HG03066 (cell line): Measurements from ENCODE around the gene MTG1.

Experiments used
- ATAC-seq: cut with Tn5 transposase; IDR thresholded peaks from one replicate; pipeline ENCODE4 v1.9.1; 2021; ENCODE audit warnings: low read depth; ENCODE audit not compliant: unreplicated experiment

Gene MTG1

DNA sequence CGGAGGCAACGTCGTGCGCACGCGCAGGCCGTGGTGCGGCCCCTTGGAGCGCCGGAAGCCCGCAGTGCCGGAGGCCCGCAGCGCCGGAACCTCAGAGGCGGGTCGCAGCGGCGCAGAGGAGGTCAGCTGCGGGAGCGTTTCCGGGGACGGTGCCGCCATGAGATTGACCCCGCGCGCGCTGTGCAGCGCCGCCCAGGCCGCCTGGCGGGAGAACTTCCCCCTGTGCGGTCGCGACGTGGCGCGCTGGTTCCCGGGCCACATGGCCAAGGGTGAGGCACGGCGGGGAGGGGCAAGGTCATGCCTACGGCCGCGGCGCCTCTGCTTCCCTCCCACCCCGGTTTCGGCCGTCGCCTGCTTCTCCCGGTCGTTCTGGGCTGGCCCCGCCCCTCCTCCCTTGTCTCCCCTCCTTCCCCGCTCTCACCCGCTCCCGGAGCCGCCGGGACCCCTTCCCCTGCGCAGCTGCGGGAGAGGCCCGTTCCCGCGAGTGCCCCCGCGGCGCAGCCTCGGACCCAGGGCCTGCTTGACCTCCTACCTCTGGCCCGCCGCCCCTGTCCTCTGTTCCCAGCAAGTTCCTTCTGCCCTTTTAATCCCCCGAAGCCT, at the start of gene MTG1:
MTG1 (plus strand) TSS at position 94 of the 600 bp plus-strand sequence; CDS start at position 158, 64 bp downstream.
- ATAC-seq, result peak; percentile 55

DNA sequence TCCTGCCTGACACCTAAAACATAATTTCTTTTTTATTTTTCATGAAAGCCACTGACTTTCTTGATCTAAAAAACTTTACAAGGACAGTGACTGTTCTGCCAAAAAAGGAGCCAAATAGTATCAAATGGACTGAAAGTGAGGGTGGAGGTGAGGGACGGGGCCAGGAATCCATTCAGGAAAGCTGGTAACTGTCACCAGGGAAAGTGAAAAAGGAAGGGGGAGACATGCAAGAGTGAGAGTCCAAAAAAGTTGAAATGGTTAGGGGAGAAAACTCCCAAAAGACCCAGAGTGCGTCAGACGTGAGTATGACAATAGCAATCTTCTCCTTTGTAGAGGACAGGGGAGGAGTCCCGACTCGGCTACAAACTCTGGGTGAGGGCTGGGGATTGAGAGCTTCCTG, 49.7 kb upstream of the MTG1 start:
- no peak for ATAC-seq

DNA sequence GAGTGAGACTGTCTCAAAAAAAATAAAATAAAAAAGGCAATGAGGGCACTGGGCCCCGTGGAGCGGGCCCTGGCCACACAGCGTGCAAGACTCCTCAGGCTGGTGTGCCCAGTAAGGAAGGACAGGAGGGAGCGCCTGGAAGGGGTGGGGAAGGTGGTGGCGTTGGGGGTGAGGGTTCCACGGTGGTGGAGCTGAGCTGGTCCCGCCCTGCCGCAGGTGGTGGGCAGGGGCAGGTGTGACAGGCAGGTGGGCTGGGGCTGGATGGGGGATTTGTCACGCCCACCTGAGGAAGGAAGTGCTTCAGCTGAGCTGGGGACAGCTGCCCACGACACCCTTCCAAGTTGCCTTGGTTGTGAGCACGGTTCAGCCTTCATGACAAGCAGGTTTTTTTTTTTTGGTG, 47.5 kb upstream of the MTG1 start:
- ATAC-seq, result no peak

- no peak for ATAC-seq
Measured at GRCh38 chr10:133347710-133348517, 46.0 kb upstream of the MTG1 start.

GRCh38 chr10:133349160-133349568, 44.8 kb upstream of the MTG1 start:
- ATAC-seq, result no peak

DNA sequence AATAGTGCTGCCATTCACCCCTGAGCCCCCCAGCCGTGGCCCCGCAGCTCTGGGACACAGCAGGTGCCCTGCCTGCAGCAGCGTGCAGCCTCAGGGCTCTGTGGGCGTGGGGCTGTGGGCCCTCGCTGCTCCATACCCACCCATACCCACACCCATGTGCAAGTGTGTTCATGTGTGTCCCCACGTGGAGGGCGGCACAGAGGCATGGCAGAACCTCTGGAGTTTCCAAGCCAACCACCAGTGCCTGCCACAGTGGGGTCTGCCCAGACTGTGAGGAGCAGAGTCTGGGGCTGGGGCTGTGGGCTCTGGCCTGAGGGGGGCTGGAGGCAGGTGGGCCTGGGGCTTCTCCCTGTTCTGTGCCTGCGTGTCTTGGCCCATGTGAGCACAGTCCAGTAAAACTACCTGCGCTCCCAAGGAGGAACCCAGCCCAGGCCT, 44.4 kb upstream of the MTG1 start:
- no peak for ATAC-seq

GRCh38 chr10:133350283-133350949, 43.5 kb upstream of the MTG1 start:
- no peak for ATAC-seq

DNA sequence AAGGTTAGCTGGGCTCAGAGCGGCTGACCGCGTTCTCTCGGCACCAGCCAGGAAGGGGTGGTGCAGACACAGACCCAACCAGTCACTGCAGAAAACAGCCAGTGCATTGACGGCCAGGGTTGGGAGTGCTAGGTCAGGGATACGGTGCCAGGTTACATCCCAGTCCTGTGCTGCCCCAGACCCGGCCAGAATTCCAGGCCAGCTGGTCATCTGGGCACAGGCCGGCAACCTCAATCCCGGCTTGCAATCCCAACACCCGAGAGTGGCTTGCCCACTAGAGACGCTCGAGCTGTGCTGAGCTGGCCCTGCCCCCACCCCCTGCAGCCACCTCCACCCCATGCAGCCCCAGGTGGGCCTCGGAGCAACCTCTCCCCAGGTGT, 43.0 kb upstream of the MTG1 start:
- ATAC-seq, result no peak

- ATAC-seq, result no peak
Measured at GRCh38 chr10:133351408-133352318, 42.3 kb upstream of the MTG1 start.

GRCh38 chr10:133353202-133353959, 40.6 kb upstream of the MTG1 start:
- no peak for ATAC-seq

GRCh38 chr10:133353988-133354605, 39.9 kb upstream of the MTG1 start:
- ATAC-seq, result no peak

DNA sequence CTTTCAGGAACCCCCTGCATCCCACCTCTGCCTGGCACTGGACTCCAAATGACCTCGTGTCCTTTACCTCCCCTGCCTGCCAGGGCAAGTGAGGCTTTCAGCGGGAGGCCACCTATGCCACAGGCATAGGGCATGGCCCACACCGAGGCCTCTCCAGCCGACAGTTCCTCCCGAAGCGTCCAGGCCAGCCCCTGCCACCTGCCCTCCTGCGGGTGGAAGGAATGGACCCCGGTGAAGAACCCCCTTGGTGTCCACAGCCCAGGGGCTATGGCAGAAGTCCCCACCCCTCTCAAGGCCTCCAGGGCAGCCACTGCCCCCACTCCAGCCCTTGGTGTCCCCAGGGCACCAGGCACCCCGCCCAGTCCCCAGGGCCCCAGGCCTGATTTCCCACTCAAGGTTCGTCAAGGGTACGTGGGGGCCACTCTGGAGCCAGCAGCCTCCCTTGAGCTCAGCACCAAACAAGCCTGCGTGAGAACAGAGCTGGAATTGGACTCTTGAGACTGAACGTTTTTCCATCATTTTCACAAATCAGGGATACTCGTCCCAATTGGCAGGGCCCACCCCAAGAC, 39.2 kb upstream of the MTG1 start:
- no peak for ATAC-seq

DNA sequence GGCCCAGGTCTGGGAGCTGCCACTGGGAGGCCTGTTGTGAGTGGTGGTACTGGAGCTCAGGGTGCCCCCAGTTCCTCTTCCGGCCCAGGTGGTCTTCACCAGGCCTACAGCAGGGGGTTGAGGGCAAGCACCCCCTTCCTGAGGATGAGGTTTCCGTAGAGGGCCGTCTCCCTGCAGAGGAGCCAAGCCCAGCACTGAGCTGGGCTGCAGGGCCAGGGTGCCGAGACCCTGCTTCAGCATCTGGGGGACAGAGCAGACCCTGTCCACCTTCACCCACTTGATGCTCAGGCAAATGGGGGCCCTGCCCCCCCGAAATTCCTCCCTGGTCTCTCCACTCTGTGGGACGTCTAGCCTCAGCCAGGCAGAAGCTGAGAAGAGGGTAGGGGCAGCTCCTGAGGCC, 38.7 kb upstream of the MTG1 start:
- ATAC-seq, result no peak

- no peak for ATAC-seq
Measured at GRCh38 chr10:133355991-133356390, 38.0 kb upstream of the MTG1 start.

GRCh38 chr10:133356549-133357284, 37.2 kb upstream of the MTG1 start:
- no peak for ATAC-seq

- ATAC-seq, result peak; percentile 70
Measured at GRCh38 chr10:133357285-133358161, 36.4 kb upstream of the MTG1 start, which contains the start of gene FUOM. TSS of gene FUOM (minus strand) at chr10:133358019. CDS start at chr10:133358007, 12 bp downstream.

DNA sequence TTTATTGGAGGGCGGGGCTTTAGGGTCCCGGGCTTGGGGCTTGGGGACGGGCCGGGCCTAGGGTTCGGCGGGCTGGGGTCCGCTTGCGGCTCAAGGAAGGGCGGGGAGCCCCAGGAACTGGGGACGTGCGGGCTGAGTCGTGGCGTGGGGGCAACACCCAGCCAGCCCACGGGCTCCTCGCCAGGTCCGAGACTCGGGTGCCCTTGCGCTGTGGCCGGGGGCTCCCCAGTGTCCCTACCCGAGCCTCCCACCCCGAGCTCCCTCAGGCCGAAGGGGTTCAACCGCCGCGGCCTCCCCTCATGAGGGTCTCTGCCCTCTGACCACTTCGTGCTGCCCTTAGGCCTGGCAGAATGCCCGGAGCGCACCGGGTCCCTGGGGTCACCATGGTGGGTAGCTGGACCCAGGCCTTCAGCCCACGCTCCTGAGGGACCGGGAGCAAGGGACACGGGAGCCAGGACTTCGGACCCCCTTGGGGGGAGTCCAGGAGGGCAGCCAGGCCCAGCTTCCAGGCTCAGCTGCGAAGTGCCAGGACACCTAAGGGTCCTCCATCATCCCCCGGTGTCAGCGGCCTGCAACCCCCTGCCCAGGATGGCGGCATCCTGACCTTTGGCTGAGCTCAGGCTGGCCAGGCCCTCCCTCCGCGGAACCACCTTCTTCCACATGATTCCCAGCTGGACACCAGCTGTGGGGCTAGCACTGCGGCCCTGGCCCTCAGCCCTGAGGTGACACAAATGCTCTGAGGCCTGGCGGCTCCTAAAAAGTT, 35.6 kb upstream of the MTG1 start:
- no peak for ATAC-seq
